Retinal pigment epithelial cell (primary cell): ENCODE measurements around the gene WDR70.
"Not testable (repeated sequence)": the region's sequence is repeated elsewhere in the genome, so short reads cannot be mapped to it uniquely, and the experiment has no call there.

ENCODE experiments used
- DNase-seq: peaks from one replicate; pipeline ENCODE4 v3.0.0-alpha.2; 2010; ENCODE audit warnings: low read depth
- H3K4me3 ChIP-seq: 2 replicates; pipeline ENCODE4 v1.5.1; 2011; ENCODE audit warnings: mild to moderate bottlenecking, low read length, control low read depth, moderate library complexity
- TF ChIP-seq, protein P1 (sequence below): conservative IDR thresholded peaks from 2 replicates; pipeline ENCODE4 v1.5.1; 2011; ENCODE audit warnings: low read depth, low read length, control low read depth, inconsistent platforms

Gene WDR70

DNA sequence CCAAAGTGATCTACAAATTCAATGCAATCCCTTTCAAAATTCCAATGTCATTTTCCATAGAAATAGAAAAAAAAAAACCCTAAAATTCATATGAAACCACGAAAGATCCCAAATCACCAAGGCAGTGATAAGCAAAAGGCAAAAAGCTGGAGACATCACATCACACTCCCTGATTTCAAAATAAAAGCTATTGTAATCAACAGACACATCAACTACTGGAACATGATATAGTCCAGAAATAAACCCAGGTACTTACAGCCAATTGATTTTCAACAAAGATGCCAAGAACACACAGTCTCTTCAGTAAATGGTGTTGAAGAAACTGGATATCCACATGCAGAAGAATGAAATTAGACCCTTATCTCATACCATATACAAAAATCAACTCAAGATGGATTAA is 224.0 kb downstream of the WDR70 start:
- H3K4me3 ChIP-seq, result no peak overlapping the region
- TF ChIP-seq, protein P1, sequence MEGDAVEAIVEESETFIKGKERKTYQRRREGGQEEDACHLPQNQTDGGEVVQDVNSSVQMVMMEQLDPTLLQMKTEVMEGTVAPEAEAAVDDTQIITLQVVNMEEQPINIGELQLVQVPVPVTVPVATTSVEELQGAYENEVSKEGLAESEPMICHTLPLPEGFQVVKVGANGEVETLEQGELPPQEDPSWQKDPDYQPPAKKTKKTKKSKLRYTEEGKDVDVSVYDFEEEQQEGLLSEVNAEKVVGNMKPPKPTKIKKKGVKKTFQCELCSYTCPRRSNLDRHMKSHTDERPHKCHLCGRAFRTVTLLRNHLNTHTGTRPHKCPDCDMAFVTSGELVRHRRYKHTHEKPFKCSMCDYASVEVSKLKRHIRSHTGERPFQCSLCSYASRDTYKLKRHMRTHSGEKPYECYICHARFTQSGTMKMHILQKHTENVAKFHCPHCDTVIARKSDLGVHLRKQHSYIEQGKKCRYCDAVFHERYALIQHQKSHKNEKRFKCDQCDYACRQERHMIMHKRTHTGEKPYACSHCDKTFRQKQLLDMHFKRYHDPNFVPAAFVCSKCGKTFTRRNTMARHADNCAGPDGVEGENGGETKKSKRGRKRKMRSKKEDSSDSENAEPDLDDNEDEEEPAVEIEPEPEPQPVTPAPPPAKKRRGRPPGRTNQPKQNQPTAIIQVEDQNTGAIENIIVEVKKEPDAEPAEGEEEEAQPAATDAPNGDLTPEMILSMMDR, result no peak
- DNase-seq, result no peak

DNA sequence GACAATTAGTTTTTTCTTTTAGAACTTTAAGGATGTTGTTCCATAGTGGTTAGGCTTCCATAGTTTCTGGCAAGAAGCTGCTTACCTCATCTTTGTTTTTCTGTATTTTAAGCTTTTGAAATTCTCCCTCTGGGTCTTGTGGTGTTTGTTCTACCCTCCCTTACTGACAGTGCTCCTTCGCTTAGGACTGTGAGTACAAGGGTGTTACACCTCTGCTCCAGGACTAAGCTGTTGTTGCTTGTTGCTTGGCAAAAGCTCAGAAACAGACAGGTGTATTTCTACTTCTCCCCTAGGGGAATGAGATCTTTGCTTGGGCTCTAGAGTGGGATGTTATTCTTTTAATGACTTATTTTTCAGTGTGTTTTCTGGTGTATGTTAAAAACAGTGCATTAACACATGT is 225.2 kb downstream of the WDR70 start:
- TF ChIP-seq, protein P1, result no peak
- H3K4me3 ChIP-seq, result no peak overlapping the region
- DNase-seq, result no peak

DNA sequence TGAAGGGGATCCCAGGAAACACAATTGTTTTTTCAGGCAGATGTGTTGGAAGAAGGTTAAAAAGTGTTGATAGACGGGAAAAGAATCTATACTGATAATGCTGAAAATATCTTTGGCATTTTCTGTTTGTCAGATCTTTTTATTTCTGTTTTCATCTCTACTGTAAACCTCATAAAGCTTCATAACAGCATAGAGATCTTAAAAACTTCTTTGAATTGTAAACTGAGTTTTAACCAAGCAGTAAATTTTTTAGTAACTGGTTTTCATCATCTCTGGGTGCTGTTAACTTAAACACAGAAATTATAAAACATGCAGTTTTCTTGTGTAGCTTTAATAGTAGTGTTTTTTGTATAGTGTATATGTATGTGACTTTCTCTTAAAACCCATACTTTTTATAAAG is 227.0 kb downstream of the WDR70 start:
- TF ChIP-seq, protein P1, result no peak

DNA sequence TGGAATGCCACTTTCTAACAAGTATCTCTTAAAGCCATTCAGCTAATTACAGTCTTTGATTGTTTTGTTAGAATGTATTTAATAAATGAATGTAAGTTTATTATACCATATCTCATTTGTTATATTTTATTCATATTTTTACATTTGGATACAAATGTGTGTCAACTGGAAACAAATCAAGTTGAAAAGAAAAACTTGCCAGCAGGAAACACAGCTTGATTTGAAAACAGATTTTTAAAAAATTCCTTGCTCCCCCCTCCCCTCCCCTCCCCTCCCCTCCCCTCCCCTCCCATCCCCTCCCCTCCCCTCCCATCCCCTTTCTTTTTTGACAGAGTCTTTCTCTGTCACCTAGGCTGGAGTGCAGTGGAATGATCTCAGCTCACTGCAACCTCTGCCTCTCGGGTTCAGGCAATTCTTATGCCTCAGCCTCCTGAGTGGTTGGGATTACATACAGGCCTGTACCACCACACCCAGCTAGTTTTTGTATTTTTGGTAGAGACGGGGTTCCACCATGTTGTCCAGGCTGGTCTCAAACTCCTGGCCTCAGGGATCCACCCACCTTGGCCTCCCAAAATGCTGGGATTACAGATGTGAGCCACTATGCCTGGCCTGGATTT is 227.6 kb downstream of the WDR70 start:
- H3K4me3 ChIP-seq, result no peak overlapping the region
- TF ChIP-seq, protein P1, result no peak
- DNase-seq, result no peak

More for the DNA sequence above, 227.0 kb downstream of the WDR70 start:
- DNase-seq, result no peak
- H3K4me3 ChIP-seq, result no peak overlapping the region

DNA sequence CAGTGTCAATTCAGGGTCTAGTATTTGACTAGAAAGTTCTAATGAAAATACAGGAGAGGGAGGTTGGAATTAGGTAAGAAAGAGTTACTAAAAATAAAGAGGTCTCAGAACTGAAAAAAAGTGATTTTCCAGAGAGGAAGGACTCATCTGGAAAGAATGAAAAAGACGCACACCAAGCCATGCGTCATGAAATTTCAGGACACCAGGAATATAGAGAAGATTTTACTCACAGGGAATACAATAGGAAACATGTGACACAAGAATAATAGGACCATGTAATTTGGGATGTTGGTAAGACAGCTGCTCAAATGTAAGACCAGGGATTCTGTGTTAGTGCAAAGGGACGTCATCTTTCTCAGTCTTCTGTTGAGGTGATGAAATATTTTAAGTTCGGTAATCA is 236.1 kb downstream of the WDR70 start:
- DNase-seq, result no peak
- TF ChIP-seq, protein P1, result no peak
- H3K4me3 ChIP-seq, result no peak overlapping the region

DNA sequence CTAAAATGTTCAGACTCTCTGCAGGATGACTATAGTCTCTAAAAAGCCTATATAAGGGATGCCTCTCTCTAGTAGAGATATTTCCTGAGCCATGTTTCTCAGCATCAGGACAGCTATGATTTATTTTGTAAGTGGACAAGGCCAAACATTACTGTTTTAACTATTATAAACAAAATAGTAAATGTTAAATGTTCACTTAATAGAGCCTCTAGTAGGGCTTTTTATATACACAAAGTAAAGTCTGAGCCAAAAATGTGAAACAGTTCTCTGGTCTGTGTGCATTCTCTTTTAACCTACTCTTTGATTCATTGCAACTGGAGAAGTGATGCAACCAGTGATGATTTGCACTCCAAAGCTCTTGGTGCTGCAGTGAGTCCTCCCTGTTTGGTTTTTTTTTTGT is 240.2 kb downstream of the WDR70 start:
- TF ChIP-seq, protein P1, result no peak
- no peak for DNase-seq
- no peak overlapping the region for H3K4me3 ChIP-seq

DNA sequence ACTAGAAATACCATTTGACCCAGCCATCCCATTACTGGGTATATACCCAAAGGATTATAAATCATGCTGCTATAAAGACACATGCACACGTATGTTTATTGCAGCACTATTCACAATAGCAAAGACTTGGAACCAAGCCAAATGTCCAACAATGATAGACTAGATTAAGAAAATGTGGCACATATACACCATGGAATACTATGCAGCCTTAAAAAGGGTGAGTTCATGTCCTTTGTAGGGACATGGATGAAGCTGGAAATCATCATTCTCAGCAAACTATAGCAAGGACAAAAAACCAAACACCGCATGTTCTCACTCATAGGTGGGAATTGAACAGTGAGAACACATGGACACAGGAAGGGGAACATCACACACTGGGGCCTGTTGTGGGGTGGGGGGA is 243.2 kb downstream of the WDR70 start:
- DNase-seq, H3K4me3 ChIP-seq: not testable (repeated sequence)
